ENCODE data around the gene VGLL4.
"Not testable (repeated sequence)": the region's sequence is repeated elsewhere in the genome, so short reads cannot be mapped to it uniquely, and the experiment has no call there.

Gene VGLL4

GRCh38 chr3:11604139-11604892 is 39.4 kb downstream of the VGLL4 start:
- peak; percentile 98 for DNase-seq

DNA sequence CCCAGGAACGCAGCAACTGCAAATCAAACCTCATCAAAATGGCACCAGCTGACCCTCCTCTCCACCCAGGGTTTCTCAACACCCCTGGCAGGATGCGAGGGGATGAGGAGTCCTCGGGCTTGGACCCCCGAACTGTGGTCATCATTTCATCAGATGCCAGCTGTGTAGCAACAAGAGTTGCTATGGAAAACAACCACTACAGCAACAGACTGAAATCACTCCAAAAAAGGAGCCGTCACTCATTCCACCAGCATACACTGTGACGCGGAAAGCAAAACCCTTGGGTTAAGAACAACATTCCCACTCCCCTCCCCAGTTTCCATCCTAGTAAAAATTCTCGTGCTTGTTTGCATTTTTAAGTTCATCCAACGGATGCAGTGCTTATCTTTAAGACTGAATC is 40.1 kb downstream of the VGLL4 start:
- peak; percentile 93 for DNase-seq

DNA sequence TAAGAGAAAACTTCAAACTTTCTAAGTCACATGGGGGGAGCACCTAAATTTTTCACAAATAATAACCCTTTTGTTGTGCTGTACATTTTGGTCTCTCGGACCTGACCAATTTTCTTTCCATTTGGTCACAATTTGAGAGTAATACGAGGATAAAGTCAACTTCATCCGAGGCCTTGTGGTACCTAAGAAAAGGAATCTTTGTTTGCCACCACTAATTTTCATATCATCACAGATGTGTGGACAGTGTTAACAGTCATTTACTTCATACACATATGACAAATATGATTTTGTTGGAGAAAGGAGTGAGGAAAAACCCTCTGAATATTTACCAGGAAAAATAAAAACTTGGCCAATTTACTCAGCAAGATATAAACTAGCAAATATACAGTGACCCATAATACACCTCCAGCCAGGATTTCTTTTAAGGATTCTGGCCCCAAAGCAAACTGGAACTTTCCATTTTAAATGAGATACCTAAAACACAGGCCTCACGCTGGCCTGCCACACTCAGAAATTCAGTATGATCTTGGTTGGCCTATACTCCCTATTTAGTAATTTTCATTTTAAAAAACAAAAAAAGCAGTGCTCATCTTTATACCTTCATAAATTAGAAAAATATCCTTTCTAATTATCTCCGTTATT is 40.7 kb downstream of the VGLL4 start:
- no peak for DNase-seq

DNA sequence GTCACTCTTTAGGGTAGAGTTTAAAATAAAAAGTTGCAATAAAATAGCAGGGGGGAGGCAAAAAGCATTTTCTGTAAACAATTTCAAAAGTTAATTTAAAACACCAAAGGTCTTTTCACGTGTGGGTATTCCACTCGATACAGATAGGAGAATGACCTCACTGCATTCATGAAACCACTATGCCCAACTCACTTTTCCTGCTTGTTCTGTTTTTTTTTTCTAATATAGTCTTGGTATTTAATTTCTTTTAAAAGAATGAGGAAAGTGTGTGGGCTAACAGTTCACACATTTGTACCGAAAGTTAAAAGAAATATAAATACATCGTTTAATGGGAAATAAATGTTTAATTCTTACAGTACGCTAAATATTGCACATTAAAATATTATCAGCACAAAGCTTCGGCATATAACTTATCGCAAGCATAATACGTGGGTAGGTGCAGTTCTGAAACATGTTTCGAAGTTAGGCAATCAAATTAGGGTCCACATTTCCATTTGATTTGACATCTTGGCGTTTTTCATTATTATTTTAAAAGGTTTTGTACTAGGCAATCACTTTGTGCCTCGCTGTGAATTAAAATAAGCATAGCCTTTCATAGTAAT is 41.4 kb downstream of the VGLL4 start:
- no peak for DNase-seq

DNA sequence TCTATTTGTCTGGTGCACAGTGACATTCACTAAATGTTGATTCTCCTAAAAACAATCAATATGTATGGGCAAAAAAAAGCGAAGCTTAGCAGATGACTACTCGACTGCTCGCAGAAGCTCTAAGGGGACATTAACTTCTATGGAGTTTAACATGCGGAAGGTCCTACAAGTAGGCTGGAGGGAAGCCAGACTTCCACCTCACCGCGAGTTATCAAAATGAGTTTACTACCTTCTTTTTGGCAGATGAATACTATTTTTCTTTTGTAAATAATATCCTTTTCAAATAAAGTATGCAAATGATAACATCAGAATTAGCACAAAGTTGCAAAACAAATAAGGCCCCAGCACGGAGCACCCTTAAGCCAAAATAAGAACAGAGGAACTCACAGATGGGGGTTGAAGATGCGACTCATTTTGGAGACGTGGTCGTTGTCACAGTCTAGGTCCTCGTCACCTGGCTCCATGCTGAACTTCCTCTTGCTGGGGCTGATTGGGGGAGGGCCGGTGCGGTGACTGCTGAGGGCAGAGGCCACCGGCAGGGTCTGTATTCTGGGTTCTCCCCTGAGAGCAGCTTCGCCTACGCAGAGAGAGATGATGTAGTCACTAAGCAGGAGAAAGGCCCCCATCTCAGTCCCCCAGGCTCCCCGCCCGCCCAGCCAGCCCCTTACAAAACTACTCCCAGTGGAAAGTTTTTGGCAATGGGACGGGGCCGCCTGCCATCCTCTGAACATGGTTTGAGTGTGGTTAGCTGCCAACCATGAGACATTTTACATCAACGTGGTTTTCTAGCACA is 42.1 kb downstream of the VGLL4 start:
- DNase-seq: no peak

DNA sequence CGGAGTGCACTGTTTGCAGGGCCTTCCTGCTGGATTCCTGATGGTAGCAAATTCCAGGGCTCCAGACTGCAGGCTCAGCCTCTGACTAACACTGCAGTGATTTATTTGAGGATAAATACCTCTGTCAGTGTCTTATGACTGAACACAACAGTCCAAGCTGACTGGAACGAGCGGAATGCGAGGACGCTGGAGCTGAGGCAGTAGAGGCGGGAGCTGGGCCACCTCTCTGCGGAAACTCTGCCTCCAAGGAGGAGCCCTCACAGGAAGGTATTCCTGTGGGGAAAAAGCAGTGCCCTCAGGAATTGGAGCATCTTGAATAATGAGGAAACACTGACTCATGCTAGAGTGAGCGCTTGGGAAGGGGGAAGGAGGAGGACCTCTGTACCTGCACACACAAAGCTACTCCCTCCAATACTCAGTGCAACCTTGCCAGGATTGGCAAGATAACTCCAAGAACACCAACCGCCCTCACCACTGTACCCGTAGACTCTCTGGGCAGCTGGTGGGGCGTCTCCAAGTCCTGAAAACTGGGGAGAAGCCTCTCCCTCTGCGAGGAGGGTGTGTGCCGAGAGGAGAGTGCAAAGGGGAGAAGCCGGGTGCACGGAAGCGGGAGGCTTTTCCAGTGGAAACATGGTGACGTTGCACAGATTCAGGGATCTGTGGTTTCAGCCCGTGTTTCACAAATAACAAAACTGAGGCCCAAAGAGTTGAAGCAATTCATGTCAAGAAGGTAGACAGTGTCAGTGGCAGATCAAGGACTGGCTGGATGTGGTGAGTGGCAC is 43.0 kb downstream of the VGLL4 start:
- DNase-seq: peak; percentile 100

DNA sequence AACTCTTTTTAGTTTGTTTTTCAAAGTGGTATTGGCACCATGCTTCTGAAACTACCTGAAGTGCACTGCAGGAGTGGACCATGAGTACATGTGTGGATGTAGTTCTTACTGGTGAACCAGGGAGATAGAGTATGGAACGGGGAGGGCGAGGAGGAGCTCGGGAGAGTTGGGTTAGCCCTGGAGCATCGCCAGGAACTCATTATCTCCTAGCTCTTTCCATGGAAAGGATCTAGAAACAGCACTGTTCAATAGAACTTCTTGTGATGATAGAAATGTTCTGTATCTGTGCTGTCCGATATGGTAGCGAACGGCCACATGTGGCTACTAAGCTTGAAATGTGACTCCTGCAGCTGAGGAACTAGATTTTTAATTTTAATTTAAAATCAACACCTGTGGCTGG is 47.3 kb downstream of the VGLL4 start:
- no peak for DNase-seq

DNA sequence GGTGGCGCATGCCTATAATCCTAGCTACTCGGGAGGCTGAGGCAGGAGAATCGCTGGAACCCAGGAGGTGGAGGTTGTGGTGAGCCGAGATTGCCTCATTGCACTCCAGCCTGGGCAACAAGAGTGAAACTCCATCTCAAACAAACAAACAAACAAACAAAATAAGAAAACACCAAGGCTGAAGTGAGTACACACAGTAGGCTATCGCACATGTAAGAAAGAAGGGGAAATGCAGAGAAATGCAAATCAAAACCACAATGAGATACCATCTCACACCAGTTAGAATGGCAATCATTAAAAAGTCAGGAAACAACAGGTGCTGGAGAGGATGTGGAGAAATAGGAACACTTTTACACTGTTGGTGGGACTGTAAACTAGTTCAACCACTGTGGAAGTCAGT is 48.7 kb downstream of the VGLL4 start:
- DNase-seq: not testable (repeated sequence)

DNA sequence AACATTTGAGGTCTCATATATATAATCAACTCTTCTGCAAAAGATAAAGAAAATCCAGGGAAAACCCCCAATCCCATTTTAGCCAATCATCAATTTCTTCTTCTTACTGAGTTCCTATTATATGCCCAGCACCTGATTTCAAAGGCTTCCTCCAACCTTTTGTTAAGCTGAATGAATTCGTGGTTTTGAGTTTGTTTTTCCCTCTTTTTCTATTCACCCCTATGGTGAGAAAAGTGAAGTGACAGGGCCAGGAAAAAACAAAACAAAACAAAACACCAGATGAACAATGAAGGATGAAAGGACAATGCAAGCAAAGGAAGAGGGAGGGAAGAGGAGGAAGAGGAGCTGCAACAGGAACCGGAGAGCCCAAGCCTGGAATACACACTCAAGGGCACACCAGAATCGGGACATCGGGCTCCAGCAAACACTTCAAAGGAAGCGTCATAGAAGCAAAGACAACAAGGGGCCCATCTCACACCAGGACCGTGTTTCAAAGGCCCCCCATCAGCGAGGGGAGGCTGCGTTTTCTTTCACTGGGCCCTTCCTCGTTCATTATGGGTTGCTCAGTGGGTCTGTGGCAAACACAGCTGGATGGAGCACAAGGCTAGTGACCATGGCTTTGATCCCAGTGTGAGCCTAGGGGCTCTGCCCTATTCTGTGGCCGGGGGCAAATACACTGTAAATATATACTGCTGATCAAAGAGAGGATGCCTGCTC is 50.2 kb downstream of the VGLL4 start:
- no peak for DNase-seq

DNA sequence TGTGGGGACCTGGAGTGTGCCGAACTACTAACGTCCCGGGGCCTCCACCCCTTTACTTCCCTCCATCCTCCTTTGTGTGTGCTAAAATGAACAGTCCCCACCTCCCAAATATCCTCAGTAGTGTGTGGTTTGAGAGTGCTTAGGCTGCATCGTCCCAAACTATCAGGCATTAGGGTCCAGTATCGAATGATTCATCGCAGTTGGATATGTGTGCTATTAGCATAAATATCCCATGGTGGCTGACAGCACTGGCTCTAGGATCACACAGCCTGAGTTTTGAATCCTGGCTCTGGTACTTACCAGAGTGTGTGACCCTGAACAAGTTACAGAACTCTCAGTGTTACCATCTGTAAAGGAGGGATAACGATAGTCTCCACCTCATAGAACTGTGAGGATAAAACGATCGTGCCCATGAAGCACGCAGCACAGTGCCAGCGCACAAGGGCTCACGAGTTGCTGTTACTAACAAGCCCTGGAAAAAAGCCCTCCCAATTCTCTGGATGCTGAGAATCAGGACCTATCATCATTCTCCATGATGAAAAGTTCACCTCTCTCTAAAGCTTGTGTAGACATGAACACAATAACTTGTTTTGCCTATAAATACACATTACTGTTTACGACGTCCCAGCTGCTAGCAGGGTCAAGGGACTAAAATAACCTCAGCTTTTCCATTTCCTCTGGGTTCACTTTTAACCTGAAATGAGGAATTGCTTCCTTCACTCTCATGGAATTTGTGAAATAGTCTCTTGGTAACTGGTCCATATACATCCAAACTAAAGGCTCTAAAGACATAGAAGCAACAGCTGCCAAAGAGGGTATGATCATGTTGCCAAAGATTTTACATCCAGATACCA is 51.0 kb downstream of the VGLL4 start:
- no peak for DNase-seq

DNA sequence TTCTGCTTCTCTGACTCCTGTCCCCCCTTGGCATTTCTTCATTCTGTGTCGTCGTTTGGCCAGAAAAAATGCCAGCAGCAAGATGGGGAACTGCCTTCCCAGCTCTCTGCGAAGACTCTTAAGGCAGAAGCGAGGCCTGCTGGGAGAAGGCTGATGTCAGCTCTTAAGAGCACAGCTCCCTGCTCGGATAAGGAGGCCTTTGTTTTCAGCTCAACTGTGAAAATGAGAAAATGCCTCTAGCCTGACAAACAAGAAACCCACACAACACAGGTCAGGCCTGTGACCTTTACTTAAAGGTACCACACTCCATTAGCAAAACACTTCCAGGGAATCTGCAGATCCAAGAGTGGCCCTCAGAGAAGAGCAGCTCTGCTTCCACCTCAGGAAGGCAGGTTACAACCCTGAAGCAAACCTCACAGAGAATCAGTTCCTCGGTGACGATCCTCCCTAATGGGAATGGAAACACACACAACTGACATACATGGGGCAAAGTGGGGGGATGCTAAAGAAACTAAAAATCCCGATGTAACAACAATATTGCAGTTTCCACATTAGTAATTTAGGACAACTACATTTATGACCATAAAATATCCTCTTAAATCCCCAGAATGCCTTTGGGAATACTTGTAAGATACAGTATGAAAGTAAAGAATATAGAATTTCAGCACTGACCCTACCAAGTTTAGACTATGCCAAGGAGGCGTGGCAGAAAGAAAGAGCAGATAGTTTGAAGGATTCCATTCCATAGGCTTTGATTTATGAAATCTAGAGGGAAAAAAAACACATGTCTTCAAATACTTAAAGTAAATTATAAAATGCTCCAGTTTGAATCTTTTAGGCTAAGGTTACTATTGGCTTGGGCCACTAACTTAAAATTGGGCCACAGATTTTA is 52.1 kb downstream of the VGLL4 start:
- DNase-seq: no peak

GRCh38 chr3:11591002-11591355 is 52.7 kb downstream of the VGLL4 start:
- DNase-seq: no peak

- DNase-seq: no peak
These were observed 54.0 kb downstream of the VGLL4 start for GRCh38 chr3:11589706-11590105.

DNA sequence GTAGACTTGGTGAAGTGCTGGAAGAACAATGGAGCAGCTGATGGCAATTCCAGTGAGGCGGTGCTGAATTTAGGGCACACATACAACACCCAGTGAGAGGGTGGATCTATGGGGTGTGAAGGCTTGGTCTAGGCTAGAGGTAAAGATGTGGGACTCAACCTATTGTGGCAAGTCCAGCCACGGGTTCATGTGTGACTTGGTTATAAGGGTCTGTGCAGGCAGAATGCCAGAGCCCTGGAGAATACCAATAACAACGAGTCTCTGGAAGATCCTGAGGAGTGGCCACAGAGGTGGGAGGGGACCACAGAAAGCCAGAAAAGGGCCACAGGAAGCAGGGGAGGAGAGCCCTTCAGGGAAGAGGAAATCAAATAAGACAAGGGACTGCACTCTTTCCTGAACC is 55.0 kb downstream of the VGLL4 start:
- DNase-seq: no peak

- no peak for DNase-seq
These were observed 55.4 kb downstream of the VGLL4 start for GRCh38 chr3:11588338-11588737.

GRCh38 chr3:11587766-11588165 is 55.9 kb downstream of the VGLL4 start:
- no peak for DNase-seq

DNA sequence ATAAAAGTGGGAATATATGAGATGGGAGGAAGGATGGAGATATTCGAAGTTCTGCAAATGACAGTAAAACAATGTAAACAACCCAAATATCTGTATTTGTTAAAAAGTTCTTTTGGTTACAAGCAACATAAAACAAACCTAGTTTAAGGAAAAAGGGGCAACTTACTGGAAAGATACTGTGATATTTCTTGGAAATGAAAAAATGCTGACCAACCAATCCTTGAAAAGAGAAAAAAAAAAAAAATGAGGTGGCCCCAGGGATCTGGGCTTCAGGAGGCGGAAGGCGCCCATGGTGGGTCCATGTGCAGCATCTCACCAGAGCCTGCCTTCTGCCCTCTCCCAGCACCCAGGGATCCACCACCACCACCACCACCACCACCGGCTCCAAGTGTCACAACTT is 59.1 kb downstream of the VGLL4 start:
- no peak for DNase-seq

- peak; percentile 96 for DNase-seq
These were observed 60.1 kb downstream of the VGLL4 start for GRCh38 chr3:11583638-11584046.

DNA sequence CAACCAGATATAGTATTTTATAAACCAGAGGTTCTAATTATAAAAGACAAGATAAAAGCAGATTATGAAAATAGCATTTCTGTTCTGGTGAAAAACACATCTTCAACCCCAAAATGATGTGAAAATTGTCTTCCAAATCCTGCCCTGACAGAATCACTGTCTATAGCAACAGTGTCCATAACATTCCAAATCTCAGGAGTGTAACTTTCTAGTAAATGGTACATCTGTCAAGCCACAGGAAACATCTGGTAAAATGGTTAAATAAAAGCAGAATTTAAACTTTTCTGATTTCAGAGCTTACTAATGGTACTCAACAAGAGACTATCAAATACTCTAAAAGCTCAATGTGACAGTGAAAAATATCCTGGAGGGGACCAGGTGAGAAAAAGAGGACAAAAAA is 60.5 kb downstream of the VGLL4 start:
- DNase-seq: no peak

Measured in NCI-H226 (cell line).